ENCODE measurements around the gene CEPT1. TPM values are rescaled to one million over a fixed set of nuclear protein-coding genes. Genes with fewer than 3 reads are reported as not detected.
A peak's percentile ranks its signal among the peaks of the same experiment; 100 is the strongest.

CEPT1 gene
- total RNA-seq, 4 donors from 2014 or later = 38.7 to 56.9 (median 43.8) TPM

GRCh38 chr1:111200802-111201161 is 60.8 kb downstream of the CEPT1 start:
- Histone ChIP-seq H3K4me1 (peaks cover 0 to 46% (median 18%) of the 10 kb centered on the region in 4 donors), H3K27ac (peak overlapping the region; percentile 93 to 100 (median 98)), H3K36me3 (peaks cover 0 to 21% (median 0%) of the 10 kb centered on the region in 3 donors), H3K27me3 (no peaks in the 10 kb centered on the region), H3K9me3 (no peaks in the 10 kb centered on the region), H3K4me3 (peak overlapping the region; percentile 33 to 81 (median 43))
- TF ChIP-seq CTCF (IDR thresholded peaks at IDR 0.05) (no peak), POLR2A (IDR thresholded peaks at IDR 0.05) (no peak)
- DNase-seq = no peak

GRCh38 chr1:111201275-111202090 is 61.5 kb downstream of the CEPT1 start:
- no peaks in the 10 kb centered on the region for H3K9me3 ChIP-seq
- TF ChIP-seq CTCF (IDR thresholded peaks at IDR 0.05) = no peak
- no peak for TF ChIP-seq POLR2A (IDR thresholded peaks at IDR 0.05)
- DNase-seq = no peak
- peaks cover 0 to 20% (median 0%) of the 10 kb centered on the region in 3 donors for H3K36me3 ChIP-seq
- peaks cover 0 to 40% (median 16%) of the 10 kb centered on the region in 4 donors for H3K4me1 ChIP-seq
- peak overlapping the region; percentile 93 to 100 (median 98) for H3K27ac ChIP-seq
- no peaks in the 10 kb centered on the region for H3K27me3 ChIP-seq
- H3K4me3 ChIP-seq = peak overlapping the region in 3 of 4 donors; percentile 39 to 81 (median 47)

GRCh38 chr1:111202366-111202706 is 62.3 kb downstream of the CEPT1 start:
- H3K27ac ChIP-seq = peak overlapping the region; percentile 93 to 100 (median 98)
- TF ChIP-seq POLR2A (IDR thresholded peaks at IDR 0.05) (no peak), CTCF (IDR thresholded peaks at IDR 0.05) (no peak)
- H3K27me3 ChIP-seq = no peaks in the 10 kb centered on the region
- peak overlapping the region in 3 of 4 donors; percentile 71 to 91 (median 81) for H3K4me3 ChIP-seq
- DNase-seq = no peak
- peaks cover 0 to 14% (median 0%) of the 10 kb centered on the region in 3 donors for H3K36me3 ChIP-seq
- H3K4me1 ChIP-seq = peaks cover 0 to 40% (median 16%) of the 10 kb centered on the region in 4 donors
- no peaks in the 10 kb centered on the region for H3K9me3 ChIP-seq

- DNase-seq = no peak
- Histone ChIP-seq H3K27ac (peak overlapping the region; percentile 93 to 100 (median 98)), H3K9me3 (no peaks in the 10 kb centered on the region), H3K27me3 (no peaks in the 10 kb centered on the region), H3K4me3 (peak overlapping the region; percentile 71 to 92 (median 86)), H3K4me1 (peaks cover 0 to 40% (median 16%) of the 10 kb centered on the region in 4 donors), H3K36me3 (peaks cover 0 to 10% (median 0%) of the 10 kb centered on the region in 3 donors)
- TF ChIP-seq POLR2A (IDR thresholded peaks at IDR 0.05) (no peak), CTCF (IDR thresholded peaks at IDR 0.05) (peak in 1 of 6 experiments; percentile 10)
Observed at GRCh38 chr1:111202707-111203623, 62.9 kb downstream of the CEPT1 start.

- peak overlapping the region; percentile 93 to 100 (median 98) for H3K27ac ChIP-seq
- TF ChIP-seq CTCF (IDR thresholded peaks at IDR 0.05) = no peak
- peak; percentile 24 to 25 for TF ChIP-seq POLR2A (IDR thresholded peaks at IDR 0.05)
- DNase-seq = peak; percentile 92 to 97 (median 97)
- H3K9me3 ChIP-seq = no peaks in the 10 kb centered on the region
- H3K4me3 ChIP-seq = peak overlapping the region; percentile 71 to 92 (median 86)
- peaks cover 0 to 40% (median 16%) of the 10 kb centered on the region in 4 donors for H3K4me1 ChIP-seq
- no peaks in the 10 kb centered on the region for H3K27me3 ChIP-seq
- H3K36me3 ChIP-seq = peaks cover 0 to 4% (median 0%) of the 10 kb centered on the region in 3 donors
Observed at GRCh38 chr1:111203681-111204200, 63.7 kb downstream of the CEPT1 start.
